ENCODE measurements around the gene ARHGAP26.

Gene ARHGAP26

DNA sequence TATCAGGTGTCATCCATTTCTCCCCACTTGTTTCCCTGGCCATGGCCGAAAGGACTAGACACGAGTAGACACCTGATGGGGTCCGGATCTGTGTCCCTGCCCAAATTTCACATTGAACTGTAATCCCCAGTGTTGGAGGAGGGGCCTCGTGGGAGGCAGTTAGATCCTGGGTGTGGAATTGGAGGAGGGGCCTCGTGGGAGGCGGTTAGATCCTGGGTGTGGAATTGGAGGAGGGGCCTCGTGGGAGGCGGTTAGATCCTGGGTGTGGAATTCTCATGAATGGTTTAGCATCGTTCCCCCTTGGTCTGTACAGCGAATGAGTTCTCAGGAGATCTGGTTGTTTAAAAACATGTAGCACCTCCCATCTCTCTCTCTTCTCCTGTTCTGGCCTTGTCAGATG is 467.5 kb downstream of the ARHGAP26 start:
- DNase-seq = no peak

DNA sequence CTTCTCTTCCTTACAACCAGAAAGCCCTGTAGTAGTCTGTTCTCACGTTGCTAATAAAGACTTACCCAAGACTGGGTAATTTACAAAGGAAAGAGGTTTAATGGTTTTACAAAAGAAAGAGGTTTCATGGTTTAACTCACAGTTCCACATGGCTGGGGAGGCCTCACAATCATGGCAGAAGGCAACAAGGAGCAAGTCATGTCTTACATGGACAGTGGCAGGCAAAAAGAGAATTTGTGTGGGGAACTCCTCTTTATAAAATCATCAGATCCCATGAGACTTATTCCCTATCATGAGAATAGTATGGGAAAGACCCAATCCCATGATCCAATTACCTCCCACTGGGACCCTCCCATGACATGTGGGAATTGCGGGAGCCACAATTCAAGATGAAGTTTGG is 468.4 kb downstream of the ARHGAP26 start:
- no peak for DNase-seq

DNA sequence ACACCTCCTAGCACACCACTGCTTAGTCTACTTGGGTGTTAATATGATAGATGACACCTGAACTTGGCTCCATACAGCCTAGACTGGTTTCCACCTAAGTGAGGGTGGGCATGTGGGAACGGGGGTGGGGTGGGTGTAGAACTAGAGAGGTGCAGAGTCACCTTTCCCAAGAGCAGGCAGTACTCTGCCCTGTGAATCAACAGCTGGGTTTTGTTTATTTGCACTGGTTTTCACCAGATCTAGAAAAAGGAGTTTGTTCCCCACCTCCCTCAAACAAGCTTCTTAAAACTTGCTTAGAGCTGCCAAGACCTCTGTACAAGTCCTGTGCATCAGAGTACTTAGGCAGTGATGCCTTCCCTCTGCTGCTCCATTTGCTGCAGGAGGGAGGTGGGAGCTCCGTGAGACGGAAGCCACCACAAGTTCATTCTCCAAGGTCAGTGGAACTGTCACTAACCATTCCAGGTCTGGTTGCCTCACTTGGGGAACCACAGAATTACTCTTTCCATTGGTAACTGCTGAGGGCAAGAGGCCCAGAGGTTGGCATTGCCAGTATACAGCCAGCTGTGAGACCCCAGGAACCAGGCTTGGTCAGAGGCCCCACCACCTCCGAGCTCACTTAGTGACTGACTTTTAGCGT is 469.8 kb downstream of the ARHGAP26 start:
- DNase-seq = no peak

- DNase-seq = no peak
Observed at GRCh38 chr5:143241892-143242291, 471.7 kb downstream of the ARHGAP26 start.

- DNase-seq = no peak
Observed at GRCh38 chr5:143243103-143243502, 472.9 kb downstream of the ARHGAP26 start.

- DNase-seq = no peak
Observed at GRCh38 chr5:143244000-143244736, 474.0 kb downstream of the ARHGAP26 start.

DNA sequence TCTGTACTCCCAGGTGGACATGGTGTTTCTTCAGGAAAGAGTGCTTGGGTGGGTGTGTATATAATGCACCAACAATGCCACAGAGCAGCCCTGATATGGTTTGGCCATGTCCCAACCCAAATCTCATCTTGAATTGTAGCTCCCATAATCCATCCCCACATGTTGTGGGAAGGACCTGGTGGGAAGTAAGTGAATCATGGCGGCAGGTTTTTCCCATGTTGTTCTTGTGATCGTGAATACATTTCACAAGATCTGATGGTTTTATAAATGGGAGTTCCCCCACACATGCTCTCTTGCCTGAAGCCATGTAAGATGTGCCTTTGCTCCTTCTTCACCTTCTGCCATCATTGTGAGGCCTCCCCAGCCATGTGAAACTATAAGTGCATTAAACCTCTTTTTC is 474.8 kb downstream of the ARHGAP26 start:
- no peak for DNase-seq

- peak; percentile 43 for DNase-seq
Observed at GRCh38 chr5:143245929-143246561, 475.9 kb downstream of the ARHGAP26 start.

- no peak for DNase-seq
Observed at GRCh38 chr5:143247134-143247815, 477.1 kb downstream of the ARHGAP26 start.

GRCh38 chr5:143248391-143248790 is 478.2 kb downstream of the ARHGAP26 start:
- no peak for DNase-seq

DNA sequence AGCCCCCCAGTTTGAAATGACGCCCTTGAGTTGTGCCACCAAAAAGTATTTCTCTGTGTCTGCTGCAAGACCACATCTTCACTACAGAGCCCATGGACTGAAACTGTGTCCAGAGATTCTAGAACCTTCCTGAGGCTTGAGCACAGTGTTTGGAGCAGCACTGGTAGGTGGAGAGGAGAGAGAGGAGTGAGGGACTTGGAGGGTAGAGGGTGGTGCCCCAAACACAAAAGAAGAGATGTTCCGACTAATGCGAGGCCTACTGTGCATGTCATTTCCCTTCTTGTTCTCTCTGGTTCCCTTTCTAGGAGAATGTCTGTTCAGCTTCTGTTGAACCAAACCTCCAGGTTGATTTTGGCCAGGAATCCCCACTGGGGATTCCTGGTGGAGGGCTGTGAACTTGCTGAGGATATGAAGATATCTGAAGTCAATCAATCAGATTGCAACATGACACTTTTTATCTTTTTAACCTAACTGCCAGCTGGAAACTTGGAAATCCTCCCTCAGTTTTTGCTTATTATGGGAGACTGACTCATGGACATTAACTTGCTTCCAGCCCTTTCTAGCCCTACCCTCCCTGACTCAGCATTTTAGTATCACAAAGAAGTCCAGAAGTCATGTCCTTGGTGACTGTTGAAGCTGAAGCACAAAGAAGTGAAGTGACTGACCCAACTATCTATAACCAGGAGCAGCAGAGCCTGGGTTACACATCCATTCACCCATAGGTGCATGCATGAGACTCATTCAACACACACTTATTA is 478.8 kb downstream of the ARHGAP26 start:
- no peak for DNase-seq

GRCh38 chr5:143249851-143250250 is 479.7 kb downstream of the ARHGAP26 start:
- DNase-seq = no peak

- DNase-seq = no peak
Observed at GRCh38 chr5:143251190-143251589, 481.0 kb downstream of the ARHGAP26 start.

GRCh38 chr5:143251946-143252345 is 481.8 kb downstream of the ARHGAP26 start:
- DNase-seq = no peak

GRCh38 chr5:143254819-143255218 is 484.6 kb downstream of the ARHGAP26 start:
- no peak for DNase-seq

DNA sequence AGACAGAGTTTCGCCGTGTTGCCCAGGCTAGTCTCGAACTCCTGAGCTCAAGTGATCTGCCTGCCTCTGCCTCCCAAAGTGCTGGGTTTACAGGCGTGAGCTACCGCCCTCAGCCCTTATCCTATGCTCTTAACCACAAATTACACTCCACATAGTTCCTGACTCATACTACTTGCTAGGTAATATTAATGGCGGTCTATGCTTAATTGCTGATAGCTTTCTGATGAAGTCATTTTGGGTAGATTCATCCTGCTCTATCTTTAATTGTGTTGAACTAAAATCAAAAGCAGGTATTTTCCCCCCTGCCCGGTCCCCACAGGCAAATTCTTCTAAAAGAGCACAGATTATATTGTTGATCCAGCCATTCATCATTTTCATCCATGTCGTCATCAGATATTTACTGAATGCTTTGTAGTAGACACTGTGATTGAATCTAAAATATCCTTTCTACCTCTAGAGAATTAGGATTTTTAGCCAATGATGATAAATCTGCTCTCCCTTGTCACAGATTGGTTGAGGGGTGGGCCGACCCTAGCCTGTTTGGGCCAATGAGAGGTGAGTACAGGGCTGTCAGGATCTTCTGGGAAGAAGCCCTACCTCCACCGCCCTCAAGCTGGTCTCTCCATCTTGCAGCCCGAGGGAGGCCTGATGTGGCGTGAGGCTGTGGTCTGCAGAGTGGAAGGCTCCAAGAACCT is 488.5 kb downstream of the ARHGAP26 start:
- DNase-seq = no peak

- DNase-seq = no peak
Observed at GRCh38 chr5:143259254-143259605, 489.1 kb downstream of the ARHGAP26 start.

- no peak for DNase-seq
Observed at GRCh38 chr5:143261748-143262392, 491.7 kb downstream of the ARHGAP26 start.

DNA sequence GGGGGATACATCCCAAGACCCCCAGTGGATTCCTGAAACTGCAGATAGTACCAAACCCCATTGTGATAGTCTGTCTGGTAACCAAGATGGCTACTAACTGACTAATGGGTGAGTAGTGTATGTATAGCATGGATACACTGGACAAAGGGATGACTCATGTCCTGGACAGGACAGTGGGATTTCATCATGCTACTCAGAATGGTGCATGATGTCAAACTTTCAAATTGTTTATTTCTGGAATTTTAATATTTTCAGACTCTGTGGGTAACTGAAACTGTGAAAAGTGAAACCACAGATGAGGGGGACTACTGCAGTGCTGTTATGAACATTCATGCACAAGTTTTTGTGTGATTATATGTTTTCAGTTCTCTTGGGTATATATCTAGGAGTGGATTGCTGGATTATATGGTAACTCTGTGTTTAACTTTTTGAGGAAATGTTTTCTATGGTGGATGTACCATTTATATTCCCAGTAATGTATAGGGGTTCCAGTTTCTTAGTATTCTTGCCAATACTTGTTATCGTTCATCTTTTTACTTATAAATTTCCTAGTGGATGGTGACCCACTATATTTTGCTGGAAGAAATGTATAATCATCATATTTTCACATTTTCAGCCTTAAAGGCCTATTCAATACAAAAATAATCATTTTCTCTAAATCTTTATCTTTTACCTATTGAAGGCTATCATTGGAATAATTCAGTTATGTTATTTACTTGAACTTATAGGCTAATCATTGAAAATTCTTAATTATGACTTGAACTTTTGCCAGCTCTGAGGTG is 492.4 kb downstream of the ARHGAP26 start:
- DNase-seq = no peak

DNA sequence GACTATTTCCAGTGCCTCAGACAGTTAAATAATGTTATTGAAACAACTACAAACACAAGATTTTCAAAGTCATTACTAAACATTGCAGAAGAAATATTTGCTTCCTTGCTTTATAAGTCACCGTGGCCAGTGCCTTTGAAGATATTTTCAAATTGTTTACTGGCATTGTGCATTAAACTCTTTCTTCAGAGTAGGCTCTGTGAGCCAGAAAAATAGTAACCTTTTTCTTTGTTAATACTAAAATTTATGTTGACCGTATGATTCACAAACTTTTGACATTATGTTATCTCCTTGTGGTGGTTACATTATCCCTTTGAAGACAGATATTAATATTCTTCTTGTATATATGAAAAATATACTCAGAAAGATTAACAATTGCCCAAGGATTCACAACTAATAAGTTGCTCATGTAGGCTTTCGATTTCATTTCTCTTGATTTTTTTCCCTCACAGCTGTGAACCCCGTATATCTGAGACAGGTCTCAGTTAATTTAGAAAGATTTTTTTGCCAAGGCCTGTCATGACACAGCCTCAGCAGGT is 493.2 kb downstream of the ARHGAP26 start:
- DNase-seq = no peak

GRCh38 chr5:143265995-143266394 is 495.8 kb downstream of the ARHGAP26 start:
- DNase-seq = no peak
